HG03097 (cell line): ENCODE measurements around the gene NEK2.
"Not testable (repeated sequence)": the region's sequence is repeated elsewhere in the genome, so short reads cannot be mapped to it uniquely, and the experiment has no call there.

ENCODE experiments used
- ATAC-seq: cut with Tn5 transposase; IDR thresholded peaks from one replicate; pipeline ENCODE4 v1.9.1; 2021; ENCODE audit not compliant: unreplicated experiment, low FRiP score

NEK2 gene

GRCh38 chr1:211695135-211695816 lies 19.9 kb upstream of the NEK2 start:
- ATAC-seq, result no peak

- ATAC-seq, result not testable (repeated sequence)
These were observed 18.5 kb upstream of the NEK2 start for GRCh38 chr1:211693911-211694310.

- no peak for ATAC-seq
These were observed 13.0 kb upstream of the NEK2 start for GRCh38 chr1:211688421-211688820.

GRCh38 chr1:211687462-211688215 lies 12.2 kb upstream of the NEK2 start:
- ATAC-seq, result no peak

- ATAC-seq, result no peak
These were observed 10.4 kb upstream of the NEK2 start for GRCh38 chr1:211685823-211686222.

GRCh38 chr1:211684791-211685190 lies 9.4 kb upstream of the NEK2 start:
- no peak for ATAC-seq

GRCh38 chr1:211684331-211684730 lies 8.9 kb upstream of the NEK2 start:
- no peak for ATAC-seq

- ATAC-seq, result no peak
These were observed 8.2 kb upstream of the NEK2 start for GRCh38 chr1:211683396-211684297.

GRCh38 chr1:211682186-211682585 lies 6.8 kb upstream of the NEK2 start:
- ATAC-seq, result not testable (repeated sequence)

GRCh38 chr1:211680752-211681327 lies 5.4 kb upstream of the NEK2 start:
- ATAC-seq, result peak; percentile 73

- no peak for ATAC-seq
These were observed 2.2 kb upstream of the NEK2 start for GRCh38 chr1:211677659-211678058.

GRCh38 chr1:211676761-211677160 lies 1.3 kb upstream of the NEK2 start:
- ATAC-seq, result no peak

- ATAC-seq, result no peak
These were observed 724 bp upstream of the NEK2 start for GRCh38 chr1:211676106-211676583.

- ATAC-seq, result no peak
These were observed 8.3 kb downstream of the NEK2 start for GRCh38 chr1:211667065-211667617.

GRCh38 chr1:211660718-211661222 lies 14.7 kb downstream of the NEK2 start:
- no peak for ATAC-seq

- no peak for ATAC-seq
These were observed 18.7 kb downstream of the NEK2 start for GRCh38 chr1:211656728-211657127.

GRCh38 chr1:211654838-211655787 lies 20.3 kb downstream of the NEK2 start:
- peak; percentile 78 for ATAC-seq

- ATAC-seq, result no peak
These were observed 21.4 kb downstream of the NEK2 start for GRCh38 chr1:211653959-211654496.

GRCh38 chr1:211653293-211653692 lies 22.1 kb downstream of the NEK2 start:
- ATAC-seq, result no peak
